ENCODE measurements around the gene CARD6.
"Not testable (repeated sequence)": the region's sequence is repeated elsewhere in the genome, so short reads cannot be mapped to it uniquely, and the experiment has no call there.

GRCh38 chr5:40794877-40795276, 46.3 kb upstream of the CARD6 start:
- TF ChIP-seq CTCF, POLR2A (IDR thresholded peaks at IDR 0.05): not testable (repeated sequence)
